Coronary artery (tissue), 2 donors: ENCODE data around the gene LPCAT3.
A peak's percentile ranks its signal among the peaks of the same experiment; 100 is the strongest.

Experiments
- DNase-seq: peaks from one replicate; pipeline ENCODE4 v3.0.0-alpha.2; 2017; ENCODE audit warnings: low spot score
- H3K27ac ChIP-seq, 2 donors: fragments of 200-600 bp; sonication (generic); one replicate each; pipeline ENCODE4 v1.5.1; 2016 to 2019
- H3K4me3 ChIP-seq: fragments of 200-600 bp; sonication (generic); 2 replicates; pipeline ENCODE4 v1.5.1; 2016; ENCODE audit warnings: mild to moderate bottlenecking, moderate library complexity
- CTCF ChIP-seq: fragments of 200-600 bp; sonication (generic); IDR thresholded peaks from one replicate; pipeline ENCODE4 v1.5.1; 2019; ENCODE audit warnings: antibody characterized with exemption

The LPCAT3 gene

GRCh38 chr12:6936636-6937480 is 81.4 kb downstream of the LPCAT3 start:
- peak overlapping the region; percentile 92 to 95 for H3K27ac ChIP-seq
- H3K4me3 ChIP-seq, result peak overlapping the region; percentile 89
- DNase-seq, result no peak
- TF ChIP-seq CTCF, result no peak

- no peak for TF ChIP-seq CTCF
- Histone ChIP-seq H3K4me3 (no peak overlapping the region), H3K27ac (peak overlapping the region; percentile 92 to 95)
- no peak for DNase-seq
These were observed 82.1 kb downstream of the LPCAT3 start for GRCh38 chr12:6936194-6936635.

- peak overlapping the region in 1 of 2 donors; percentile 95 for H3K27ac ChIP-seq
- no peak overlapping the region for H3K4me3 ChIP-seq
- no peak for TF ChIP-seq CTCF
- no peak for DNase-seq
These were observed 82.7 kb downstream of the LPCAT3 start for GRCh38 chr12:6935371-6936193.

- Histone ChIP-seq H3K27ac (peak overlapping the region; percentile 56 to 57), H3K4me3 (no peak overlapping the region)
- DNase-seq, result no peak
- no peak for TF ChIP-seq CTCF
These were observed 84.2 kb downstream of the LPCAT3 start for GRCh38 chr12:6934110-6934509.

GRCh38 chr12:6932766-6933165 is 85.5 kb downstream of the LPCAT3 start:
- no peak overlapping the region for H3K4me3 ChIP-seq
- TF ChIP-seq CTCF, result no peak
- no peak for DNase-seq
- no peak overlapping the region for H3K27ac ChIP-seq

- DNase-seq, result no peak
- peak overlapping the region; percentile 96 for H3K4me3 ChIP-seq
- no peak for TF ChIP-seq CTCF
These were observed 88.5 kb downstream of the LPCAT3 start for GRCh38 chr12:6929466-6930452.

More at GRCh38 chr12:6929466-6930452, 88.5 kb downstream of the LPCAT3 start:
- peak overlapping the region; percentile 98 to 100 for H3K27ac ChIP-seq
